Measurements from ENCODE around the gene ZNF175. TPM values are rescaled to one million over a fixed set of nuclear protein-coding genes. Genes with fewer than 3 reads are reported as not detected.
A peak's percentile ranks its signal among the peaks of the same experiment; 100 is the strongest.

The ZNF175 gene
- total and polyA plus RNA-seq, 9 of the 15 experiments (the other 6 are each of a cell fraction or from before 2014, with no cell fraction given), result 3.7 to 37.9 (median 14.0) TPM

- TF ChIP-seq ZNF592 (IDR thresholded peaks at IDR 0.05) (peak; percentile 93), BRD4 (IDR thresholded peaks at IDR 0.05) (no peak), AFF1 (IDR thresholded peaks at IDR 0.05; ENCODE audit: low read depth in 1 of 2, partially characterized antibody in 2 of 2) (peak; percentile 26 to 61), MGA (IDR thresholded peaks at IDR 0.05) (peak; percentile 74), ZNF232 (CRISPR knock-in tag; IDR thresholded peaks at IDR 0.05) (no peak)
Observed at GRCh38 chr19:51541458-51542357, 29.4 kb upstream of the ZNF175 start (continued).

All from K562 (cell line).